Measurements from ENCODE around the gene FBRSL1. TPM values are rescaled to one million over a fixed set of nuclear protein-coding genes. Genes with fewer than 3 reads are reported as not detected.

FBRSL1 gene
- total RNA-seq, 1 donor from 2014 or later, result 211 TPM

DNA sequence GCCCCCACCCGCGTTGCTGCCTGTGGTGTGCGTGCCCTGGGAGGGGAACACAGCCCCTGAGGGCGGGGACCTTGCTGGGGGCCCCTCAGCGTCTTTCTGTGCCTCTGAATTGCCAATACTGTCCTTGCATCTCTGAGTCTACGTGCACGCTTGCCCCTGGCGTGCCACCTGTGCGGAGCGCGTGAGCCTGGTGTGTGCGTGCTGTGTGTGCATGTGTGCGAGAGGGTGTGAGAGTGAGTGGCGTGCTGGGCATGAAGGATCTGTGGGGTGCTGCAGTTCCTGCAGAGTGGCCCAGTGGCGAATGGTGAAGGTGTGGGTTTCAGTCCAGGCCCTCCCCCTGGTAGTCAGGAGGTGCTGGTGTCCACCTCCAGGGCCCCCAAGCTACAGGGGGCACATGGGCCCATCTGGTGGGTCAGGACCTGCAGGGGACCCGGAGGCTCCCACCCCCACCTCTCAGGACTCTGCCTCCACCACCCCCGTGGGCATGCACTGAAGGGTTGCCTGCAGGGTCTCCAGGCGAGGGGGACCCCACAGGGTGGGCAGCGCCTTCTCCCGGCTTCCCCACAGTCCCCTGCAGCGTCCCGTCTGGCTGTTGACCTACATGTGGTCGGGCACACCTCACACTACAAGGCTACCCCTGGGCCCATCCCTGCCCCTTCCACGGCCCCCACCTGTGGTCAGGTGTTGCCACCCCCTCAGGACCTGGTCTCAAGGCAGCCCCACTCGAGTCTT, 21.0 kb downstream of the FBRSL1 start:
- DNase-seq, result no peak
- Mint-ChIP-seq H3K9me3 (ENCODE audit: unreplicated experiment) (peaks cover 13% of the 10 kb centered on the region), H3K27ac (ENCODE audit: unreplicated experiment) (peak overlapping the region; percentile 55), H3K36me3 (ENCODE audit: unreplicated experiment) (peaks cover 3% of the 10 kb centered on the region), H3K4me1 (ENCODE audit: low read depth, unreplicated experiment) (peaks cover 23% of the 10 kb centered on the region), H3K27me3 (ENCODE audit: unreplicated experiment) (no peaks in the 10 kb centered on the region), H3K4me3 (ENCODE audit: unreplicated experiment) (peak overlapping the region; percentile 46)
- TF ChIP-seq, protein P1, sequence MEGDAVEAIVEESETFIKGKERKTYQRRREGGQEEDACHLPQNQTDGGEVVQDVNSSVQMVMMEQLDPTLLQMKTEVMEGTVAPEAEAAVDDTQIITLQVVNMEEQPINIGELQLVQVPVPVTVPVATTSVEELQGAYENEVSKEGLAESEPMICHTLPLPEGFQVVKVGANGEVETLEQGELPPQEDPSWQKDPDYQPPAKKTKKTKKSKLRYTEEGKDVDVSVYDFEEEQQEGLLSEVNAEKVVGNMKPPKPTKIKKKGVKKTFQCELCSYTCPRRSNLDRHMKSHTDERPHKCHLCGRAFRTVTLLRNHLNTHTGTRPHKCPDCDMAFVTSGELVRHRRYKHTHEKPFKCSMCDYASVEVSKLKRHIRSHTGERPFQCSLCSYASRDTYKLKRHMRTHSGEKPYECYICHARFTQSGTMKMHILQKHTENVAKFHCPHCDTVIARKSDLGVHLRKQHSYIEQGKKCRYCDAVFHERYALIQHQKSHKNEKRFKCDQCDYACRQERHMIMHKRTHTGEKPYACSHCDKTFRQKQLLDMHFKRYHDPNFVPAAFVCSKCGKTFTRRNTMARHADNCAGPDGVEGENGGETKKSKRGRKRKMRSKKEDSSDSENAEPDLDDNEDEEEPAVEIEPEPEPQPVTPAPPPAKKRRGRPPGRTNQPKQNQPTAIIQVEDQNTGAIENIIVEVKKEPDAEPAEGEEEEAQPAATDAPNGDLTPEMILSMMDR (IDR thresholded peaks at IDR 0.05; ENCODE audit: partially characterized antibody, unreplicated experiment), result no peak

DNA sequence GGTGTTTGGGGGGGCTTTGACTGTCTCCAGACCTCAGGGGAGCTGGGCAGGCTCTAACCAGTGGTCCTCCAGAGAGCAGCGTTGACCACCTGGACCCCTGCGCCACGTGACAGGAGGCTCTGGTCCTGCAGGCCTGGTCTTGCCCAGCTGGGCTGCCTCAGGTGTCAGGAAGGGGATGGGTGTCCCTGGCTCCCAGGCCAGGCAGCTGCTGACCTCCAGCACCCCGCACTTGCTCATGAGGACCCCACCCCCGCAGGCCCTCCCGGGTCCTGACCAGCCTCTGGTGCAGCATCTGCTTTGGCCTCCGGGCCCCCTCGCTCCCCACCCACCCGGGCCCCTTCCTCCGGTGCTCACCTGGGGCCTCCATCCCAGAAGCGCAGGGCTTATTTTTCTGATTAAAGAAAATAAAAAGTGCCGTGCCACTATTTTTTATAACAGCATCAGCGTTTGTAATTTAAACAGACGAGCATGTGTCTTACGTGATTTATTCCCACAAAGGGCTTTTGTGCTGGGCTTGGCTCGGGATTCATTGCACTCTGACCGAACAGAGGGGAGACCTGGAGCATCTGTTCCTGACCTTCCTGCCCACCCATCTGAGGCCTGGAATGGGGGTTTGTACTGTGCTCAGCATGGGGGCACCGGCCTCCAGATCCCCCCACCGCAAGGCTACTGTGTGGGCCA, 21.7 kb downstream of the FBRSL1 start:
- peaks cover 9% of the 10 kb centered on the region for H3K9me3 Mint-ChIP-seq (ENCODE audit: unreplicated experiment)
- no peak for DNase-seq
- H3K36me3 Mint-ChIP-seq (ENCODE audit: unreplicated experiment), result peaks cover 4% of the 10 kb centered on the region
- no peaks in the 10 kb centered on the region for H3K27me3 Mint-ChIP-seq (ENCODE audit: unreplicated experiment)
- TF ChIP-seq, protein P1 (IDR thresholded peaks at IDR 0.05; ENCODE audit: partially characterized antibody, unreplicated experiment), result no peak
- H3K4me3 Mint-ChIP-seq (ENCODE audit: unreplicated experiment), result peak overlapping the region; percentile 32
- peak overlapping the region; percentile 80 for H3K27ac Mint-ChIP-seq (ENCODE audit: unreplicated experiment)
- peaks cover 15% of the 10 kb centered on the region for H3K4me1 Mint-ChIP-seq (ENCODE audit: low read depth, unreplicated experiment)

DNA sequence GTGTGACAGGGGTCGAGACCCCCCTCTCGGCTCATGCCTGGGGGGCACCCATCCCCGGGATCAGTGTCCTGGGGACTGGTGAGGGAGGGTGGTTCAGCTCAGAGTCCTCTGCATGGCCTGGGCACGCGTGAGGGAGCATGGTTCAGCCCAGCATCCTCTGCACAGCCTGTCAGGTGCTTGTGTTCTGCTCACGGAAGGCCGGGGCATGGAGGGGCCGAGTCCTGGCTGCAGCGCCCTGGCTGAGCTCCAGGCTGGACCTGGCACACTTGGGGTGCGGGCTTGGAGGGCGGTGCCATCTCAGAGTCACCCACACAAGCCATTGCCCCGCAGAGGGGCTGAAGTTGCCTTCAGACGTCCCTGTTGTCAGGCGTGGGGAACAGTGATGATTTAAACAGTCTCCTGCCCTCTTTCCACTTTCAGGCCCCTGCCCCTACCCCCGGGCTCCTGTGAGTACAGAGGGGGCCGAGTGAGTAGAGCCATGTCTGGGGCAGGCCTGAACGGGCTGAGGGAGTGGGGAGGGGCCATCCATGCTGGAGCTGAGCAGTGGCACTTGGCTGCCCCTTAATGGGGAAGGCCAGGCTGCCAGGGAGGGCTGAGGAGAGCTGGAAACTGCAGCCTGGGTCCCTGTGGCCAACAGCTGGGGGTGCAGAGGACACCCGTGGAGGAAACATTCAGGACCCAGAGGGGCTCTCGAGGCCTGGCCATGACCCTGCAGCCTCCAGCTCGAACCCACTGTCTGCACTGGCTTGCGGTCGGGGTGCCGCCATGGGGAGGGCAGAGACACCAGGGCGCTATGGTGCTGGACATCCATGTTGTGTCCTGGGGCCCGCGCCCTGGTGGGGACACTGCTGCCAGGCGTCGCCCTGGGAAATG, 22.5 kb downstream of the FBRSL1 start:
- DNase-seq, result no peak
- Mint-ChIP-seq H3K27ac (ENCODE audit: unreplicated experiment) (peak overlapping the region; percentile 80), H3K9me3 (ENCODE audit: unreplicated experiment) (peaks cover 11% of the 10 kb centered on the region), H3K4me1 (ENCODE audit: low read depth, unreplicated experiment) (peaks cover 10% of the 10 kb centered on the region), H3K27me3 (ENCODE audit: unreplicated experiment) (peaks cover 2% of the 10 kb centered on the region), H3K4me3 (ENCODE audit: unreplicated experiment) (no peak overlapping the region), H3K36me3 (ENCODE audit: unreplicated experiment) (peaks cover 4% of the 10 kb centered on the region)
- TF ChIP-seq, protein P1 (IDR thresholded peaks at IDR 0.05; ENCODE audit: partially characterized antibody, unreplicated experiment), result no peak

DNA sequence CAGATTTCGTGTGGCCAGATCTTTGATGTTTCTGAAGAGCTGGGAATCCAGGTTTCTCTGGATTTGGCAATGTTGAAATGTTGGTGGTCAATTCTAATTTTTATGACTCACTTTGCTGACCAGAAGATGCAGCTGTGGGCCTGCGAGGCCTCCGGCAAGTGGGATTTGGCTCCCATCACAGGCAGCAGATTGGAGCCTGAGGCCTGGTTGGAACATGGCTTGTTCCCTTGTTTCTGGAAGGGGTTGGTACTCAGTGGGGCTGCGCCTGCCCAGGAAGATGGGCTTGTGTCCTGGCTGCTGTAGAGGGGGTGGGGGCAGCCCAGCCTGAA, 23.1 kb downstream of the FBRSL1 start:
- H3K9me3 Mint-ChIP-seq (ENCODE audit: unreplicated experiment), result peaks cover 12% of the 10 kb centered on the region
- H3K27me3 Mint-ChIP-seq (ENCODE audit: unreplicated experiment), result peaks cover 3% of the 10 kb centered on the region
- H3K36me3 Mint-ChIP-seq (ENCODE audit: unreplicated experiment), result peaks cover 6% of the 10 kb centered on the region
- no peak for DNase-seq
- TF ChIP-seq, protein P1 (IDR thresholded peaks at IDR 0.05; ENCODE audit: partially characterized antibody, unreplicated experiment), result no peak
- no peak overlapping the region for H3K4me3 Mint-ChIP-seq (ENCODE audit: unreplicated experiment)
- peak overlapping the region; percentile 66 for H3K27ac Mint-ChIP-seq (ENCODE audit: unreplicated experiment)
- H3K4me1 Mint-ChIP-seq (ENCODE audit: low read depth, unreplicated experiment), result peaks cover 10% of the 10 kb centered on the region

Measured in glutamatergic neuron (in vitro differentiated cells).